ENCODE data around the gene CCDC85A. TPM values are rescaled to one million over a fixed set of nuclear protein-coding genes. Genes with fewer than 3 reads are reported as not detected.

The CCDC85A gene
- total and polyA plus RNA-seq, 9 donors, result 2.8 to 5.5 (median 4.4) TPM

DNA sequence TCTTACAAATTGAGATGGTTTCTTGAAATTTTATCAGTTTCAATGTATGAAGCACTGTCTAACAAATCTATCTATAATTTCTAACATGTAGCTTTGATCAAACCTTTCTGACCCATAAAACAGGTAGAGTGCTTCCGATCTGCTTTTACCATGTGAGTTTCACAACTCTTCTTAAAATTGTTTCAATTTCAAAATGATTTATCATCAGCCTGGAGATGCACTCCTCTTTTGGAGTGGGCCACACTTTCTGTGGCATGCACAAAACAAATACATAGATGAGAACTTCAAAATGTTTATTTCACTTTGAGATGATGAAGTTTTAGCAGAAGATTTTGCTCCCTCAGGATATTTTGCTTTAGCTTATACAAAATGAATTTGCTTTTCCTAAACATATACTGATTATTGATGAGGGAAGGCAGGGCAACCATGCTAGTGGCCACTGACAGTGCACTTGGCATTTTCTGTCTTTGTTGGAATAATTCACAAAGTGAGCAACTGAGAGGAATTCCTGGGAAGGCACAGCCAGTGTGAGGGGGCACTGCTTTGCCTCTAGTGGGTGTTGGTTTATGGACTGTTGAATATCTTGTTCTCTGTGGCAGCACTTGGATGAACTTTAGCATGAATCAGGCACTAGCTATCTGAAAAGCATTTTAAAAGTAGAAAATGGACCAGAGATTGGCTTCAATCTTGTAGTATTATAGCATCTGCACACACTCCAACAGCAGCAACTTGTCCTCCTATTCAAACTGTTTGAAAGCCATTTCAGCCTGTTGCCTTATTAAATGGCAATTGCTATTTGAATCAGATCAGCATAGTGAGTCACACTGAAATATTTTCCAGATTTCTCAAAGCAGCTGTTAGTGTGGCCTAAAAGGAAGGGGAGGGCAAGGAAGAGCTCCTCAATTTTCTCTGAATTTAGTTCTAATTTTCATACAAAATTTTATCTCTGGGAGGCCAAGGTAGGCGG lies 193.2 kb downstream of the CCDC85A start:
- Histone ChIP-seq H3K4me1 (ENCODE audit: control insufficient read depth, insufficient read depth, low read length) (no peaks in the 10 kb centered on the region), H3K4me3 (ENCODE audit: low read length) (no peak overlapping the region), H3K9me3 (replicated peaks; ENCODE audit: control insufficient read depth, low read depth, low read length) (no peaks in the 10 kb centered on the region), H3K36me3 (ENCODE audit: control insufficient read depth, insufficient read depth, low read length) (no peaks in the 10 kb centered on the region), H3K27me3 (ENCODE audit: control insufficient read depth, insufficient read depth, low read length) (no peaks in the 10 kb centered on the region), H3K27ac (ENCODE audit: low read length) (no peak overlapping the region)
- peak; percentile 68 for DNase-seq
- WGBS (ENCODE audit: insufficient coverage), result 86% methylated on average over 1 of the region's 2 CpGs

DNA sequence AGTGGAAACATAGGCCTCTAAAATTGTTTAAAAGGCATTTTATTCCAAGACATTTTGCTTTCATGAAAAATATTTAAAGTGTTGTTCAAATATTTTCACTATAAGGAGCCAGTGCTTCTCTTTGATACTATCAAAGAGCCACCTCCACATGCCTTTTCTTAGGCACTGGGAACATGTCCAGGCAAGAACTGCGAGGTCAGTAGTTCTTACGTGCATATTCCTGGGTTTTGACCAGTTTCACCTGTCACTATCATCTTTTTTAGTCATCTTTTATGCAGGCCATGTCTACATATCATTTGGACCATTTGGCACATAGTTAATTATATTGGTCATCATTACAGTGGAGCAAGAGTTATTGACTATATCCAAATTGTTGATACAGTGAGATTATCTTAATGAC lies 195.3 kb downstream of the CCDC85A start:
- DNase-seq, result no peak
- no peaks in the 10 kb centered on the region for H3K4me1 ChIP-seq (ENCODE audit: control insufficient read depth, insufficient read depth, low read length)
- H3K27ac ChIP-seq (ENCODE audit: low read length), result no peak overlapping the region

GRCh38 chr2:56380861-56381260 lies 197.1 kb downstream of the CCDC85A start:
- no peaks in the 10 kb centered on the region for H3K27me3 ChIP-seq (ENCODE audit: control insufficient read depth, insufficient read depth, low read length)
- DNase-seq, result no peak
- WGBS (ENCODE audit: insufficient coverage), result no CpG with 5 or more reads among the region's 2 CpGs
- no peaks in the 10 kb centered on the region for H3K36me3 ChIP-seq (ENCODE audit: control insufficient read depth, insufficient read depth, low read length)
- H3K9me3 ChIP-seq (replicated peaks; ENCODE audit: control insufficient read depth, low read depth, low read length), result no peaks in the 10 kb centered on the region
- no peaks in the 10 kb centered on the region for H3K4me1 ChIP-seq (ENCODE audit: control insufficient read depth, insufficient read depth, low read length)
- H3K4me3 ChIP-seq (ENCODE audit: low read length), result no peak overlapping the region
- no peak overlapping the region for H3K27ac ChIP-seq (ENCODE audit: low read length)

More for the DNA sequence above, 195.3 kb downstream of the CCDC85A start:
- Histone ChIP-seq H3K9me3 (replicated peaks; ENCODE audit: control insufficient read depth, low read depth, low read length) (no peaks in the 10 kb centered on the region), H3K36me3 (ENCODE audit: control insufficient read depth, insufficient read depth, low read length) (no peaks in the 10 kb centered on the region), H3K4me3 (ENCODE audit: low read length) (no peak overlapping the region), H3K27me3 (ENCODE audit: control insufficient read depth, insufficient read depth, low read length) (no peaks in the 10 kb centered on the region)
- 83% methylated on average over 1 of the region's 2 CpGs for WGBS (ENCODE audit: insufficient coverage)

DNA sequence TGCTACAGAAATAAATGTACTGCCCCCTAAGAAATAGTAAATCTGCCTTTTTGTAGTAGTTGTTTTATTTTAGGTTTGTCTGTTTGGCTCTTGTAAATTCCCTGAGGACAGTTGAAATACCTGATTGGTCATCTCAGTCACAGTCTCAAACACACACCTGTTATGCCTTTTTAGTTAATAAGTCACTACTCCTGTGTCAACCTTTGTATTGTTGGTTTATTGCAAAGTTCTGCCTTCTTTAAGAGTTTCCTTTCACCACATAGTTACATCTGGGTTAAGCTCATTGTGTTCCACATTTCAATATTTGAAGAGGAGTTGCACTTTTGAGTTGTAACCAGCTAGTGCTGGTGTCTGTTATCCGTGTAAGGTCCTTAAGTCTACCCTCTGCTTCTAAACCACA lies 198.7 kb downstream of the CCDC85A start:
- Histone ChIP-seq H3K27ac (ENCODE audit: low read length) (no peak overlapping the region), H3K9me3 (replicated peaks; ENCODE audit: control insufficient read depth, low read depth, low read length) (no peaks in the 10 kb centered on the region), H3K4me1 (ENCODE audit: control insufficient read depth, insufficient read depth, low read length) (no peaks in the 10 kb centered on the region), H3K27me3 (ENCODE audit: control insufficient read depth, insufficient read depth, low read length) (no peaks in the 10 kb centered on the region), H3K36me3 (ENCODE audit: control insufficient read depth, insufficient read depth, low read length) (no peaks in the 10 kb centered on the region), H3K4me3 (ENCODE audit: low read length) (no peak overlapping the region)
- no peak for DNase-seq
- no CpG with 5 or more reads among the region's 1 CpG for WGBS (ENCODE audit: insufficient coverage)

- no peak for DNase-seq
- no CpG with 5 or more reads among the region's 1 CpG for WGBS (ENCODE audit: insufficient coverage)
- no peaks in the 10 kb centered on the region for H3K4me1 ChIP-seq (ENCODE audit: control insufficient read depth, insufficient read depth, low read length)
- no peak overlapping the region for H3K4me3 ChIP-seq (ENCODE audit: low read length)
- H3K9me3 ChIP-seq (replicated peaks; ENCODE audit: control insufficient read depth, low read depth, low read length), result no peaks in the 10 kb centered on the region
- H3K27me3 ChIP-seq (ENCODE audit: control insufficient read depth, insufficient read depth, low read length), result no peaks in the 10 kb centered on the region
- no peak overlapping the region for H3K27ac ChIP-seq (ENCODE audit: low read length)
- H3K36me3 ChIP-seq (ENCODE audit: control insufficient read depth, insufficient read depth, low read length), result no peaks in the 10 kb centered on the region
These were observed 202.9 kb downstream of the CCDC85A start for GRCh38 chr2:56386657-56387056.

- H3K4me1 ChIP-seq (ENCODE audit: control insufficient read depth, insufficient read depth, low read length), result no peaks in the 10 kb centered on the region
- H3K4me3 ChIP-seq (ENCODE audit: low read length), result no peak overlapping the region
- H3K9me3 ChIP-seq (replicated peaks; ENCODE audit: control insufficient read depth, low read depth, low read length), result no peaks in the 10 kb centered on the region
- H3K27ac ChIP-seq (ENCODE audit: low read length), result no peak overlapping the region
- DNase-seq, result no peak
- no peaks in the 10 kb centered on the region for H3K27me3 ChIP-seq (ENCODE audit: control insufficient read depth, insufficient read depth, low read length)
- no peaks in the 10 kb centered on the region for H3K36me3 ChIP-seq (ENCODE audit: control insufficient read depth, insufficient read depth, low read length)
- no CpG with 5 or more reads among the region's 2 CpGs for WGBS (ENCODE audit: insufficient coverage)
These were observed 206.9 kb downstream of the CCDC85A start for GRCh38 chr2:56390644-56391043.

GRCh38 chr2:56410140-56410539 lies 226.3 kb downstream of the CCDC85A start:
- Histone ChIP-seq H3K4me1 (ENCODE audit: control insufficient read depth, insufficient read depth, low read length) (no peaks in the 10 kb centered on the region), H3K4me3 (ENCODE audit: low read length) (no peak overlapping the region), H3K36me3 (ENCODE audit: control insufficient read depth, insufficient read depth, low read length) (no peaks in the 10 kb centered on the region), H3K9me3 (replicated peaks; ENCODE audit: control insufficient read depth, low read depth, low read length) (no peaks in the 10 kb centered on the region), H3K27ac (ENCODE audit: low read length) (no peak overlapping the region), H3K27me3 (ENCODE audit: control insufficient read depth, insufficient read depth, low read length) (no peaks in the 10 kb centered on the region)
- no CpG with 5 or more reads among the region's 1 CpG for WGBS (ENCODE audit: insufficient coverage)
- DNase-seq, result no peak

GRCh38 chr2:56416500-56417176 lies 232.8 kb downstream of the CCDC85A start:
- H3K36me3 ChIP-seq (ENCODE audit: control insufficient read depth, insufficient read depth, low read length), result no peaks in the 10 kb centered on the region
- no peak overlapping the region for H3K27ac ChIP-seq (ENCODE audit: low read length)
- H3K4me3 ChIP-seq (ENCODE audit: low read length), result no peak overlapping the region
- H3K27me3 ChIP-seq (ENCODE audit: control insufficient read depth, insufficient read depth, low read length), result no peaks in the 10 kb centered on the region
- peaks cover 2% of the 10 kb centered on the region for H3K9me3 ChIP-seq (replicated peaks; ENCODE audit: control insufficient read depth, low read depth, low read length)
- DNase-seq, result no peak
- WGBS (ENCODE audit: insufficient coverage), result no CpG with 5 or more reads among the region's 1 CpG
- H3K4me1 ChIP-seq (ENCODE audit: control insufficient read depth, insufficient read depth, low read length), result no peaks in the 10 kb centered on the region

Measured in muscle of leg (tissue), 11 donors.